Hematopoietic multipotent progenitor cell treated with erythropoietin and hydrocortisone succinate and interleukin-3 and kit ligand, for 8 days (in vitro differentiated cells): ENCODE results near the gene SMIM32.

Source experiments
- DNase-seq: peaks from one replicate; pipeline ENCODE4 v3.0.0-alpha.2; 2015

SMIM32 gene

GRCh38 chr5:136206361-136206760, 13.4 kb upstream of the SMIM32 start:
- DNase-seq: no peak

DNA sequence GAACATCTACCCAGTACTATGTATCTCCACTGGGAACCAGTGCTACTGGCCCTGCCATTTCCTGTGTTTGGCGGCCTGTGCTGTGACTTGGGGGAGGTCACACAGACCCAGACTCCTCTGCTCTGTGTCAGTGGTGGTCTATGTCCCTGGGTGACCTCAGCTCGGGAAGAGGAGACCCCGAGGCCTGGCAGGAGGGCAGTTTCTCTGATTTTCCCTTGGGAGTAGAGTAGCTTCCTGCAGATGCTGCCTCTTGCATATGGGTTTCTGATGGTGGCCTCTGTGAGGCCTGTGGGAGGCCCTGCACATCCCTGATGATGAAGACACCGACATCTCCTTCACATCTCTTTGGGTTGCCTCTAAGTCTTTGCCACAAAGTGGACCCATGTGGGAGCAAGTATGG, 13.0 kb upstream of the SMIM32 start:
- DNase-seq: no peak

DNA sequence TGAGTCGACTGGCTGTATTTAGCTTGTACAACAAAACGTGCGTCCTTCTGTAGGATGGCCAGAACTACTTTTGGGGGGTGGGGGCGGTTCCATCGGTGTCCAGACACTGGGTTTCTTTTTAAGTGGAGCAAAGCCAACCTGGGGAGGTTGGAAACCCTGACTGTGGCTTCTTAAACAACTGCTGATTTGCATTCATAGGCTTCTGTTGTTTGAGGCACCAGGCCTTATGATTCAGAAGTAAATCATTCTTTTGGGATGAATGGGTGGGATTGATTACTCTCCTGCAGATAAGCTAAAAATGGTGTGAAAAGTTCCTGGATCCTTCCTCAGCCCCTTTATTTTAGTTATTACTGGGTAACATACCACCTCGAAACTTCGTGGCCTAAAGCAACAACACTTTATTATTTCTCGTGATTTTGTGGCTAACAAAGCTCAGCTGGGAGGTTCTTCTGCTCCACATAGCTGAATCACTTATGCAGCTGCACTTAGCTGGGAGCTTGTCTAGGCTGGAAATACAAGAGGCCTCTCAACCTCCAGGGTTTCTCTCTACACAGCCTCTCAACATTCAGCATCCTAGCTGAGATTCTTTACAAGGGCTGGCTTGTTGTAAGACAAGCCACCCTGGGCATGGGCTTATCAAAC, 12.2 kb upstream of the SMIM32 start:
- no peak for DNase-seq

DNA sequence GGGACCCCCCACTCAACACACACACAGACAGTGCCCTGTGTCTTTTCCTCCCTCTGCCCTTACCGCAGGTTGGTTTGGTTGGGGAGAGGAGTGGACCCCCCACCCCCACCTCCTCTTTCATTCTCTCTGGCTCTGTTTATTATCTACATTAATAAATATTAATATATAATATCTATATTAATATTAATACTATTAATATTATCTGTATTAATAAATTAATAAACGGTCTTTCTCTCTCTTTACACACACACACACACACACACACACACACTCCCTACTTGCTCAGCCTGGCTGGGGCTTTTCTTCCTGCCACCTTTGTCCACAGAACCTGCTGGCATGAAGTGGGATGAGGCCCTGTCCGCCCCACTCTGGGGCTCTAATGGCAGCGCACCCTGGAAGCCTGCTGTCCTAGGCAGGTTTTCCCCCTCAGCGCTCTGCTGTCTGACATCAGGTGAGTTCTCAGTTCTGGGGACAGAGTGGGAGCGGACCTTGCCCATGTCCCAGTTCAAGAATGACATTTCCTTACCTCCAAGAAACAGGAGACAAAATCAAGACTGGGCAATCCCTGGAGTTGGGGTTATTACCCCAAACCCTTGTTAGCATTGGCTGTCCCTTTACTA, 10.5 kb upstream of the SMIM32 start:
- DNase-seq: no peak

- DNase-seq: no peak
Observed at GRCh38 chr5:136202469-136203205, 9.7 kb upstream of the SMIM32 start.

GRCh38 chr5:136201870-136202269, 8.9 kb upstream of the SMIM32 start:
- no peak for DNase-seq

- DNase-seq: no peak
Observed at GRCh38 chr5:136200761-136201160, 7.8 kb upstream of the SMIM32 start.

DNA sequence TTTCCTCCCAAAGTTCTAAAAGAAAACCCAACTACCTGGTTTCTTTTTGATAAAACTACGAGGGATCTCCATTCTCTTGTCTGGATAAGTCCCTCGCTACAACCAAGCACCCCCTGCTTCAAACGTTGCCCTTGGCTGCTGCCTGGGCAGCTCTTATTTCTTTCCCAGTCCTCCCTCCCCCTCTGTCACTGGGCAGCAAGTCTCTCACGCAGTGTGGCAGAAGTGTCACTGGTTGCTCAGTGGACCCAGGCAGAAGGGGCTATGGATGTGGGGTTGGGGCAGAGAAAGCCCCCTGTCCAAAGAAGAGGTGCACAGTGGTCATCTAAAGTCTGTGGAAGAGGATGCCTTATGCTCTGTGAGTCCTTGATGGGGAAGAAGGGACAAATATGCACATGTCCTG, 7.2 kb upstream of the SMIM32 start:
- no peak for DNase-seq

DNA sequence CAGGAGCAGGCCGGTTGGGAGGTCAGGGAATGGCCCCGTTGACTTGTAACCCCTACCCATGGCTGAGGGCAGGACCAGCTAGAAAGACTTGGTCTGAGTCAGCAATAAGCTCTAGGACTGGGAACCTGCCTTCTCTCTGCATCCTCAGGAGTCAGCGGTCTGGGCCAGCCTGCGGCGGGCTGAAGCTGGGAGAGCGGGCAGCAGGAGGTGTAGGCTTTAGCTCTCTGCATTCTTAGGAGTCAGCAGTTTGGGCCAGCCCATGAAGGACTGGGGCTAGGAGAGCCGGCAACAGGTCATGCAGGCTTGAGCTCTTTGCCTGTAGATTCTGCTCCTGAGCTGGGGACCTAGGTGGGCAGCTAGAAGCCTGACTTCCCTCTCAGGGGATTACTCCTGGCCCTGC, 6.4 kb upstream of the SMIM32 start:
- DNase-seq: no peak

DNA sequence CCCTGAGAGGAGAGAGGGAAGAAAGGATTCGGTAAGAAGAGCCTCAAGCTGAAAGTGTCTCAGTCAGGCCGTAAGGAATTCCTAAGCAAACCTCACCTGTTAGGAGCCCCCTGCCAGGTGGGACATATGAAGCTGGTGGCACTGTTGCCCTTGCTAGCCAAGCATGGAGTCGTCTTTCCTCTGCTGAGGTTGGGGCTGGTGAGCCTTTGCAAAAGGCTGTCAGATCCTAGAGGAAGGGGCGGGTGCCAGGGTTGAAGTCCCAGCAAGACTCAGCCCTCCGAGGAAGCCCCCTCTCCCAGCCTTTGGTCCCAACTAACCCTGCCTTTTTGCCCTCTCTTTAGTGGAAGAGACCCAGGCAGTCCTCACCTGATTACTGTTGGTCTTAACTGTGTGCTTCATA, 5.5 kb upstream of the SMIM32 start:
- no peak for DNase-seq

DNA sequence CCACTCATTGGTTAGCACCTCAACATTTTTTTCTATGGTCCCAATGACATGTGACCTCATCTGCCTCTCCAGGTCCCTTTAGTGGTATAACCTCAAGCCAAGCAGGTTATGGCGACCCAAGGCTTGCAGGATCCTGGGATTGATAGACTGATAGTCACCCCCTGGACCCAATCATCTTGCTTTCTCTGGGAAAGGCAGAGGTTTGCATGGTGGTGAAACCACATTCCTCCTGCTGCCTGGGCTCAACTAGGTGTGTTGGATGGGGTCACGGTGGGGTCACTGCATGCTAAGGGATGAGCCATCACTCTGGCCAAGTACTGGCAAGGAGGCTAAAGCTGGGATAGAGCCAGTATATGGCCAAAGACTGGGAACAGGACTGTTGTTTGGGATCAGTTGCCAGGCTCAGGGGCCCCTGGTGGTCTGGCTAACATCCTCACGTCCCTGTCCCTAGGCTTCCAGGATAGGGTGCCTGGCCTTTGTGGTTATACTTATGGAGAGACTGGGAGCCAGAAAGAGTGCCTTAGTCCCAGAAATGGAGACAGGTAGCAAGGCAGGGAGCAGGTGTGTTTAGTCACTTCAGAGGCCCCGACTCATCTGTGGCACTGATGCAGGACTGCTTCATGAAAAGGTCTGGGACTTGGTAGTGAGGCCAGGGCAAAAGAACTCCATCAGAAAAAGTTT, 4.6 kb upstream of the SMIM32 start:
- DNase-seq: no peak

- no peak for DNase-seq
Observed at GRCh38 chr5:136195971-136196820, 3.2 kb upstream of the SMIM32 start.

DNA sequence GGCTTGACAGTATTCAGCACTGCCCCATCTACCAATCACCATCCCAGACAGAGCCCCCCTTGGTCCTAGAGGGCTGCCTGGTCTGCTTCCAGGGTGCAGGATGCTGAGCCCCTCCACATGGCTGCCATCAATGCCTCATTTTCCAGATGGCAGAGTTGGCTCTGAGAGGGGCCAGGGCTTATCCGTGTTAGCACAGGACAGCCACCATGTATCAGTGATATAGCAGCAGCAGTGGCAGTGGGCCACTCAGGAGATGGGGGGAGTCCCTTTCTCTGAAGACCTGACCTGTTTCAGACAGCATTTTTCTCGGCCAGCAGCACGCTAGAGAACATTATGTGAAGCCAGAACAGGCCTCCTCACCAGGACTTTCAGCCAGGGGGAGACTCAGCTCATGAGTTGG, 1.6 kb upstream of the SMIM32 start:
- DNase-seq: no peak

- DNase-seq: no peak
Observed at GRCh38 chr5:136193322-136193935, 467 bp upstream of the SMIM32 start.

GRCh38 chr5:136192015-136192525, 892 bp downstream of the SMIM32 start:
- no peak for DNase-seq

GRCh38 chr5:136191304-136192014, 1.5 kb downstream of the SMIM32 start:
- DNase-seq: no peak

GRCh38 chr5:136190904-136191303, 2.1 kb downstream of the SMIM32 start:
- DNase-seq: no peak

DNA sequence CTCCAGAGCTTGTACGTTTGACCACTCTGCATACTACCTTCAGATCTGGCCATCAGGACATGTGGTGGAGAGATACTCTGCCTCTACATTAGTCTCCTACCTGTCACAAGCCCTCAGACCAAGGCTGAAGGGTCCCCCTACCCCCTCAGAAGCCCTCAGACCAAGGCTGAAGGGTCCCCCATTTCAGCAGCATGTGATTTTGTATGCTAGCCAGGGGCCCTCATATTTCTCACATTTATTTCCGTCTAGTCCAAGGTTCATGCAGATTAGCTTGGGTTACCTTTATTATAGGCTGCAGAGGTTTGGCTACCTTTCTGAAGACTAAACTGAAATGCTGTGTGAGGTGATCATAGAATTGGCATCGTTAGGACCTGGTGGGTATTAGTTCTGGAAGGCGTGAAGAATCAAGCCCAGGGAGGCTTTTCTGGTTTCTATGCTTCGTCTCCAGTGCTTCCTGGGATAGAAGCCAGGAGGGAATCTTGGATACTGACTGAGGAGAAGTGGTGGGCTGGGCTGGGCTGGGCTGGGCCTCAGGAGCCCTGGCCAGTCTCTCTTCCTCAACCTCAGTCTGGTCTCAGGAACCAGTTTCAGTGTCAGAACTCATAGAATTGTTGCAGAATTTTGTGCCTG, 2.8 kb downstream of the SMIM32 start:
- DNase-seq: no peak

DNA sequence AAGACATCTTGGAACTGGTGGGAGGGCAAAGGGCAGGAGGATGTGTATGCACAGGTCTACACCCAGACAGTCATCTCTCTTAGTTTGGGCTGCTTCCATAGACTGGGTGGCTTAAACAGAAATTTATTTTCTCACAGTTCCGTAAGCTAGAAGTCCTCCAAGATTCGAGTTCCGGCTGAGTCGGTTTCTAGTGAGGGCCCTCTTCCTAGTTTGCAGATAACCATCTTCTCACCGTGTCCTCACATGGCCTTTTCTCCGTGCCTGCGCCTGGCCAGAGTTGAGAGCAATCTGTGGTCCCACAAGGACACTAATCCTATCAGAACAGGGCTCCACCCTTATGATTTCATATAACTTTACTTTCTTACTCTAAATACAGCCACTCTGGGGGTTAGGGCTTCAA, 4.1 kb downstream of the SMIM32 start:
- DNase-seq: no peak

- no peak for DNase-seq
Observed at GRCh38 chr5:136186796-136187195, 6.2 kb downstream of the SMIM32 start.
